ENCODE results near the gene ZCCHC2.

The ZCCHC2 gene

GRCh38 chr18:62497190-62497772, 25.5 kb upstream of the ZCCHC2 start:
- Histone ChIP-seq H3K27me3 (ENCODE audit: control insufficient read depth, insufficient read depth, low read length) (no peaks in the 10 kb centered on the region), H3K9ac (ENCODE audit: low read depth, low read length) (no peak overlapping the region), H3K4me1 (ENCODE audit: control insufficient read depth, insufficient read depth, low read length) (no peaks in the 10 kb centered on the region), H3K36me3 (ENCODE audit: control insufficient read depth, insufficient read depth, low read length) (no peaks in the 10 kb centered on the region), H3K9me3 (ENCODE audit: control insufficient read depth, insufficient read depth, low read length) (no peaks in the 10 kb centered on the region), H3K4me3 (ENCODE audit: low read depth, low read length) (no peak overlapping the region)

GRCh38 chr18:62498616-62499262, 24.1 kb upstream of the ZCCHC2 start:
- H3K27me3 ChIP-seq (ENCODE audit: control insufficient read depth, insufficient read depth, low read length): no peaks in the 10 kb centered on the region
- no peak overlapping the region for H3K9ac ChIP-seq (ENCODE audit: low read depth, low read length)
- no peak overlapping the region for H3K4me3 ChIP-seq (ENCODE audit: low read depth, low read length)
- H3K36me3 ChIP-seq (ENCODE audit: control insufficient read depth, insufficient read depth, low read length): no peaks in the 10 kb centered on the region
- no peaks in the 10 kb centered on the region for H3K9me3 ChIP-seq (ENCODE audit: control insufficient read depth, insufficient read depth, low read length)
- H3K4me1 ChIP-seq (ENCODE audit: control insufficient read depth, insufficient read depth, low read length): no peaks in the 10 kb centered on the region

GRCh38 chr18:62499263-62499650, 23.6 kb upstream of the ZCCHC2 start:
- no peaks in the 10 kb centered on the region for H3K27me3 ChIP-seq (ENCODE audit: control insufficient read depth, insufficient read depth, low read length)
- H3K4me3 ChIP-seq (ENCODE audit: low read depth, low read length): no peak overlapping the region
- H3K4me1 ChIP-seq (ENCODE audit: control insufficient read depth, insufficient read depth, low read length): no peaks in the 10 kb centered on the region
- no peaks in the 10 kb centered on the region for H3K9me3 ChIP-seq (ENCODE audit: control insufficient read depth, insufficient read depth, low read length)
- H3K9ac ChIP-seq (ENCODE audit: low read depth, low read length): no peak overlapping the region
- no peaks in the 10 kb centered on the region for H3K36me3 ChIP-seq (ENCODE audit: control insufficient read depth, insufficient read depth, low read length)

DNA sequence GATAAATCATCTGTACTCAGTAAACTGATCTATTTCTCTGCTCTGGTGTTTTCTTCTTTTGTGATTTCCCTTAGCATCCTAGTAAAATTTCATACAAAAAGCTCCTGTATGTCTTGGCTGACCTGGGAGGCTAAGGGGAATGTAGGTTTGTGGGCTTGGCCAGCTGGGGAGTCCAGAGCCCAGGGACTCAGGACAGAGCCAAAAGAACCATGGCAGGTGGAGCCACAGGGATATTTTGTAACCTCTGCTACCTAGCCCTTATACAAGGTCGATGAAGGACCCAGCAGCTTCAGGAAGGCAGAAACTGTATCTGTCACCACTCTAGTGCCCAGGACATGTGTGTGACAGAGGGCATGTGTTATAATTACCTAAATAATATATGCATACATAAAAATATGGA, 22.7 kb upstream of the ZCCHC2 start:
- H3K4me3 ChIP-seq (ENCODE audit: low read depth, low read length): no peak overlapping the region
- no peak overlapping the region for H3K9ac ChIP-seq (ENCODE audit: low read depth, low read length)
- H3K9me3 ChIP-seq (ENCODE audit: control insufficient read depth, insufficient read depth, low read length): no peaks in the 10 kb centered on the region
- H3K4me1 ChIP-seq (ENCODE audit: control insufficient read depth, insufficient read depth, low read length): no peaks in the 10 kb centered on the region
- H3K27me3 ChIP-seq (ENCODE audit: control insufficient read depth, insufficient read depth, low read length): no peaks in the 10 kb centered on the region
- H3K36me3 ChIP-seq (ENCODE audit: control insufficient read depth, insufficient read depth, low read length): no peaks in the 10 kb centered on the region

DNA sequence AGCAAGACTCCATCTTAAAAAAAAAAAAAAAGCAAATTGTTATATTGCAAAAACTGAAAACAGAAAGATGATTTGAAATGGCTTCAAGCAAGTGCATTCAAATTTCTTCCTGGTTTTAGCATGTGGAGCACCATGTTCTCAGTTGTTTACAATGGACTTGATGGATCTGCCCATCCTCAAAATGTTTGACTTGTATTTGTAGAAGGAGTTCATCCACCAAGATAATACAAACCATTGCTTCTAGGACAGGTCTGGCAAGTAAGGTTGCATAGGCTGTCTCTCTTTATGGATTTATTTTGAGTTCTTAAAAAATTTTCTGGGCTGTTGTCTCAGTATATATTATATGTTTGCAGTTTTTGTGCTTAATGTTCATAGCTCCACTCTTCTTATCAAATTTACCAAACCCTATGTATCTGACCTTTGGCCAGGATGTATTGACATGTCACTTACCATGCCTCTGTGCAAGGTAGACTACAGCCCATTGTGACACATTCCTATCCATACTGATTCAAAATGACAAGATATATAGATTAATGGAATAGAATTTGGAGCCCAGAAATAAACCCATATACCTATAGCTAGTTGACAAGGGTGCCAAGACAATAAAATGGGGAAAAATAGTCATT, 21.7 kb upstream of the ZCCHC2 start:
- Histone ChIP-seq H3K9ac (ENCODE audit: low read depth, low read length) (no peak overlapping the region), H3K4me3 (ENCODE audit: low read depth, low read length) (no peak overlapping the region), H3K4me1 (ENCODE audit: control insufficient read depth, insufficient read depth, low read length) (no peaks in the 10 kb centered on the region), H3K27me3 (ENCODE audit: control insufficient read depth, insufficient read depth, low read length) (no peaks in the 10 kb centered on the region), H3K9me3 (ENCODE audit: control insufficient read depth, insufficient read depth, low read length) (no peaks in the 10 kb centered on the region), H3K36me3 (ENCODE audit: control insufficient read depth, insufficient read depth, low read length) (no peaks in the 10 kb centered on the region)

- H3K9ac ChIP-seq (ENCODE audit: low read depth, low read length): no peak overlapping the region
Measured at GRCh38 chr18:62505669-62506494, 16.9 kb upstream of the ZCCHC2 start.

DNA sequence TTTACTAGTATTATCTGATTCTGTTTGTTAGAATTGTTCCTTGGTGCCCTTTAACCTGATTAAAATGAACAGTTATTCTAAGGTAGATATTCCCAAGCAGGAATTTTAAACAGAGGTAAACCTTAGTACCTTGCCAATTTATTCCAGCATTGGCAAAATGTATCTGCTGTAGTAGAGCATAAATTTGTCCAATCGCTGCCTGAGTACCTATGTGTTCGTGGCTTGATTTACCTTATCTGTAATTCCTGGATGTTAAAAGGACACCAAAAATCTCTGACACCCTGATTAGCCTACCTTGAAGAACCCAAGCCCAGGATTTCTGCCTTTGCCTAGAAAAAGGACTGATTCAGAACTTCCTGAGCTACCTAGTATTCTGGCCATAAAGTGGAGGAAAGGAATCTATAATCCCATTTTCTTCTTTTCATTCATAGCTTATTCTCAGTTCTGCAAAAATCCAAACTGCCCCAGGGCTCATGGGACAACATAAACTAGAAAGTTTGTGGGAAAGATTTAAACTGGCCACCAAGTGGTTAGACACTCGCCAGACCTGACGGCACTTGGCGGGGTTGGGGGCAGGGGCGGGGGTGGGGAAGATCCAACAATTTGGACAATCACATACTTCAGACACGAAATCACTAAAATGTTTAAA, 16.2 kb upstream of the ZCCHC2 start:
- Histone ChIP-seq H3K9ac (ENCODE audit: low read depth, low read length) (no peak overlapping the region), H3K27me3 (ENCODE audit: control insufficient read depth, insufficient read depth, low read length) (no peaks in the 10 kb centered on the region), H3K4me1 (ENCODE audit: control insufficient read depth, insufficient read depth, low read length) (peaks cover 4% of the 10 kb centered on the region), H3K36me3 (ENCODE audit: control insufficient read depth, insufficient read depth, low read length) (no peaks in the 10 kb centered on the region), H3K4me3 (ENCODE audit: low read depth, low read length) (no peak overlapping the region), H3K9me3 (ENCODE audit: control insufficient read depth, insufficient read depth, low read length) (no peaks in the 10 kb centered on the region)

More at GRCh38 chr18:62505669-62506494, 16.9 kb upstream of the ZCCHC2 start:
- Histone ChIP-seq H3K9me3 (ENCODE audit: control insufficient read depth, insufficient read depth, low read length) (no peaks in the 10 kb centered on the region), H3K27me3 (ENCODE audit: control insufficient read depth, insufficient read depth, low read length) (no peaks in the 10 kb centered on the region), H3K4me1 (ENCODE audit: control insufficient read depth, insufficient read depth, low read length) (peaks cover 4% of the 10 kb centered on the region), H3K4me3 (ENCODE audit: low read depth, low read length) (no peak overlapping the region), H3K36me3 (ENCODE audit: control insufficient read depth, insufficient read depth, low read length) (no peaks in the 10 kb centered on the region)

DNA sequence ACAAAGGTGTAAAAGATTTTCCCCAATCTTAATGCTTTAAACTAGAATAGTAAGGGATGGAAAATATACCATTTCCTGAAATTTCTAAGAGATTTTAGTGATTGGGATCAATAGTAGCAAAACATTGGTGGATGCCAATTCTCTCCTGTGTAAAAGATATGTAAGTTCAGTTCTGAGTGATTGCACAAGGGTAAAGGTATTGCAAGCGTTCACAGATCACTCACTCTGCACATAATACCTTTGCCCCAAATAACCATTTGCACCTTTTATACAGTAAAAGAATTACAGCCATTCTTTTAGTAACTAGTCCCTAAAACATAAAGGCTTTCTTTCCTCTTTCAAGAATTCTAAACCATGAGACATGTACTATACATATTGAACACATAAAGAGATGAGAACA, 13.0 kb upstream of the ZCCHC2 start:
- no peak overlapping the region for H3K4me3 ChIP-seq (ENCODE audit: low read depth, low read length)
- H3K9me3 ChIP-seq (ENCODE audit: control insufficient read depth, insufficient read depth, low read length): no peaks in the 10 kb centered on the region
- no peaks in the 10 kb centered on the region for H3K27me3 ChIP-seq (ENCODE audit: control insufficient read depth, insufficient read depth, low read length)
- H3K36me3 ChIP-seq (ENCODE audit: control insufficient read depth, insufficient read depth, low read length): no peaks in the 10 kb centered on the region
- peaks cover 4% of the 10 kb centered on the region for H3K4me1 ChIP-seq (ENCODE audit: control insufficient read depth, insufficient read depth, low read length)
- no peak overlapping the region for H3K9ac ChIP-seq (ENCODE audit: low read depth, low read length)

- Histone ChIP-seq H3K36me3 (ENCODE audit: control insufficient read depth, insufficient read depth, low read length) (no peaks in the 10 kb centered on the region), H3K4me1 (ENCODE audit: control insufficient read depth, insufficient read depth, low read length) (peaks cover 4% of the 10 kb centered on the region), H3K9ac (ENCODE audit: low read depth, low read length) (no peak overlapping the region), H3K27me3 (ENCODE audit: control insufficient read depth, insufficient read depth, low read length) (no peaks in the 10 kb centered on the region), H3K9me3 (ENCODE audit: control insufficient read depth, insufficient read depth, low read length) (no peaks in the 10 kb centered on the region), H3K4me3 (ENCODE audit: low read depth, low read length) (no peak overlapping the region)
Measured at GRCh38 chr18:62510789-62511188, 12.0 kb upstream of the ZCCHC2 start.

- H3K36me3 ChIP-seq (ENCODE audit: control insufficient read depth, insufficient read depth, low read length): no peaks in the 10 kb centered on the region
- H3K9ac ChIP-seq (ENCODE audit: low read depth, low read length): no peak overlapping the region
- no peak overlapping the region for H3K4me3 ChIP-seq (ENCODE audit: low read depth, low read length)
- no peaks in the 10 kb centered on the region for H3K27me3 ChIP-seq (ENCODE audit: control insufficient read depth, insufficient read depth, low read length)
- H3K9me3 ChIP-seq (ENCODE audit: control insufficient read depth, insufficient read depth, low read length): no peaks in the 10 kb centered on the region
- H3K4me1 ChIP-seq (ENCODE audit: control insufficient read depth, insufficient read depth, low read length): no peaks in the 10 kb centered on the region
Measured at GRCh38 chr18:62512532-62512931, 10.3 kb upstream of the ZCCHC2 start.

DNA sequence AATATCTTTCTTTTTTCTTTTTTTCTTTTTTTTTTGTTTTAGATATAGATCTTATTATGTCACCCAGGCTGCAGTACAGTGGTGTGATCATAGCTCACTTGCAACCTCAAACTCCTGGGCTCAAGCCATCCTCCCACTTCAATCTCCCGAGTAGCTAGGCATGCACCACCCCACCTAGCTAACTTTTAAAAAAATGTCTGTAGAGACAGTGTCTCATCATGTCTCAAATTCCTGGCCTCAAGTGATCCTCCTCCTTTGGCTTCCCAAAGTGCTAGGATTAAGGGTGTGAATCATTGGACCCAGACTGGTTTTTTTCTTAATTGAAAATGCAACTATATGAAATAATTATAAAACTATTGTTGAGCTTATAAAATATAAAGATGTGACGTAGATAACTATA, 9.8 kb upstream of the ZCCHC2 start:
- no peaks in the 10 kb centered on the region for H3K9me3 ChIP-seq (ENCODE audit: control insufficient read depth, insufficient read depth, low read length)
- H3K9ac ChIP-seq (ENCODE audit: low read depth, low read length): no peak overlapping the region
- no peaks in the 10 kb centered on the region for H3K36me3 ChIP-seq (ENCODE audit: control insufficient read depth, insufficient read depth, low read length)
- H3K4me1 ChIP-seq (ENCODE audit: control insufficient read depth, insufficient read depth, low read length): no peaks in the 10 kb centered on the region
- H3K4me3 ChIP-seq (ENCODE audit: low read depth, low read length): no peak overlapping the region
- H3K27me3 ChIP-seq (ENCODE audit: control insufficient read depth, insufficient read depth, low read length): no peaks in the 10 kb centered on the region

Measured in iPS-15b (cell line).